H4 (cell line): ENCODE measurements around the gene SLIT3. TPM values are rescaled to one million over a fixed set of nuclear protein-coding genes. Genes with fewer than 3 reads are reported as not detected.

Experiments used
- DNase-seq: peaks from one replicate; pipeline ENCODE4 v3.0.0-alpha.2; 2015; ENCODE audit warnings: low spot score
- total RNA-seq: library from RNA; depleted of rRNA; stranded (reverse); fragments of >200 nt; shearing (Covaris generic); gene quantifications from 2 replicates; pipeline ENCODE4 v1.2.3, GENCODE V29; 2014

Gene SLIT3
- total RNA-seq, 1 experiment from 2014 or later: 0.58 TPM

- no peak for DNase-seq
Measured at GRCh38 chr5:169270827-169271226, 30.1 kb downstream of the SLIT3 start.

GRCh38 chr5:169268019-169268418, 32.9 kb downstream of the SLIT3 start:
- DNase-seq: no peak

- DNase-seq: peak; percentile 26
Measured at GRCh38 chr5:169265888-169266287, 35.1 kb downstream of the SLIT3 start.

- no peak for DNase-seq
Measured at GRCh38 chr5:169263591-169263990, 37.3 kb downstream of the SLIT3 start.

- DNase-seq: no peak
Measured at GRCh38 chr5:169260896-169261569, 39.9 kb downstream of the SLIT3 start.

- DNase-seq: no peak
Measured at GRCh38 chr5:169258372-169259000, 42.5 kb downstream of the SLIT3 start.

- no peak for DNase-seq
Measured at GRCh38 chr5:169256191-169256590, 44.7 kb downstream of the SLIT3 start.

- no peak for DNase-seq
Measured at GRCh38 chr5:169253071-169253470, 47.9 kb downstream of the SLIT3 start.

- DNase-seq: no peak
Measured at GRCh38 chr5:169251333-169252084, 49.4 kb downstream of the SLIT3 start.

GRCh38 chr5:169250887-169251286, 50.1 kb downstream of the SLIT3 start:
- no peak for DNase-seq

- no peak for DNase-seq
Measured at GRCh38 chr5:169248996-169249395, 51.9 kb downstream of the SLIT3 start.

GRCh38 chr5:169248550-169248949, 52.4 kb downstream of the SLIT3 start:
- DNase-seq: no peak

GRCh38 chr5:169244812-169245211, 56.1 kb downstream of the SLIT3 start:
- DNase-seq: no peak

GRCh38 chr5:169243651-169244422, 57.1 kb downstream of the SLIT3 start:
- DNase-seq: no peak

- no peak for DNase-seq
Measured at GRCh38 chr5:169242849-169243186, 58.1 kb downstream of the SLIT3 start.

- no peak for DNase-seq
Measured at GRCh38 chr5:169242175-169242848, 58.6 kb downstream of the SLIT3 start.

- DNase-seq: no peak
Measured at GRCh38 chr5:169229342-169229892, 71.5 kb downstream of the SLIT3 start.

- DNase-seq: no peak
Measured at GRCh38 chr5:169226895-169227294, 74.0 kb downstream of the SLIT3 start.

GRCh38 chr5:169225830-169226356, 75.0 kb downstream of the SLIT3 start:
- no peak for DNase-seq

- no peak for DNase-seq
Measured at GRCh38 chr5:169223595-169223953, 77.4 kb downstream of the SLIT3 start.

GRCh38 chr5:169222934-169223594, 77.9 kb downstream of the SLIT3 start:
- DNase-seq: no peak
